ENCODE results near the gene PLA2G3.

PLA2G3 gene

DNA sequence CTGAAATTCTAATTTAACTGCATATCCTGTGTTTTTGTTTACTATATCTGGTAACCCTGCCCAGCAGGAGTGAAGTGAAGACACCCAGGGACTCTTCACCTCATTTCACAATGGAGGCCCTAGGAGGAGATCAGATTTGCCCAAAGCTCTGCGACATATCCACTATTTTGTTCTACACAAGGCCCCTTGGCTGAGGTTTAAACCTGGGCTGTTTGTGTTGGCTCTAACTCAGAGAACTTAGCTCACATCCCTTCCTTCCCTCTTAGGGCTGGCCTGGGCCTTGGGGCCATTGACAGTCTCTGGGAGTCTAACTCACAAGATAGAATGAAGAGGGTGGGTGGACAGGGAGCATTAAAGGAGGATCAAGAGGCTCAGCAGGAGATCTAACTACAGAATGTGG is 8.2 kb upstream of the PLA2G3 start:
- TF ChIP-seq, protein P1, sequence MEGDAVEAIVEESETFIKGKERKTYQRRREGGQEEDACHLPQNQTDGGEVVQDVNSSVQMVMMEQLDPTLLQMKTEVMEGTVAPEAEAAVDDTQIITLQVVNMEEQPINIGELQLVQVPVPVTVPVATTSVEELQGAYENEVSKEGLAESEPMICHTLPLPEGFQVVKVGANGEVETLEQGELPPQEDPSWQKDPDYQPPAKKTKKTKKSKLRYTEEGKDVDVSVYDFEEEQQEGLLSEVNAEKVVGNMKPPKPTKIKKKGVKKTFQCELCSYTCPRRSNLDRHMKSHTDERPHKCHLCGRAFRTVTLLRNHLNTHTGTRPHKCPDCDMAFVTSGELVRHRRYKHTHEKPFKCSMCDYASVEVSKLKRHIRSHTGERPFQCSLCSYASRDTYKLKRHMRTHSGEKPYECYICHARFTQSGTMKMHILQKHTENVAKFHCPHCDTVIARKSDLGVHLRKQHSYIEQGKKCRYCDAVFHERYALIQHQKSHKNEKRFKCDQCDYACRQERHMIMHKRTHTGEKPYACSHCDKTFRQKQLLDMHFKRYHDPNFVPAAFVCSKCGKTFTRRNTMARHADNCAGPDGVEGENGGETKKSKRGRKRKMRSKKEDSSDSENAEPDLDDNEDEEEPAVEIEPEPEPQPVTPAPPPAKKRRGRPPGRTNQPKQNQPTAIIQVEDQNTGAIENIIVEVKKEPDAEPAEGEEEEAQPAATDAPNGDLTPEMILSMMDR (IDR thresholded peaks at IDR 0.05; ENCODE audit: insufficient read depth, missing control alignments), result no peak
- DNase-seq (ENCODE audit: insufficient read length, low spot score) (no peak), FAIRE-seq (no peak)

DNA sequence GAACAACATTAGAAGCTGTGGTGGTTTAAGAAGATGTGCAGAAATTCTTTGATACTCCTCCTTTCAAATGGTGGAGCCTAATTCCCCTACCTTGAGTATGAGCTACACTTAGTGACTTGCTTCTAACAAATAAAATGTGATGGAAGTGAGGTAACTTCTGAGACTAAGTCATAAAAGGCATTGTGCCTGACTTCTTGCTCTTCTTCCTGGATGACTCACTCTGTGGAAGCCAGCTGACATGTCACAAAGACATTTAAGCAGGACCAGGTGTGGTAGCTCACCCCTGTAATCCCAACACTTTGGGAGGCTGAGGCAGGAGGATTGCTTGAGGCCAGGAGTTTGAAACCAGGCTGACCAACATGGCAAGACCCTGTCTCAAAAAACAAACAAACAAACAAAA is 3.9 kb upstream of the PLA2G3 start:
- FAIRE-seq (no peak), DNase-seq (ENCODE audit: insufficient read length, low spot score) (no peak)
- TF ChIP-seq, protein P1 (IDR thresholded peaks at IDR 0.05; ENCODE audit: insufficient read depth, missing control alignments), result no peak

DNA sequence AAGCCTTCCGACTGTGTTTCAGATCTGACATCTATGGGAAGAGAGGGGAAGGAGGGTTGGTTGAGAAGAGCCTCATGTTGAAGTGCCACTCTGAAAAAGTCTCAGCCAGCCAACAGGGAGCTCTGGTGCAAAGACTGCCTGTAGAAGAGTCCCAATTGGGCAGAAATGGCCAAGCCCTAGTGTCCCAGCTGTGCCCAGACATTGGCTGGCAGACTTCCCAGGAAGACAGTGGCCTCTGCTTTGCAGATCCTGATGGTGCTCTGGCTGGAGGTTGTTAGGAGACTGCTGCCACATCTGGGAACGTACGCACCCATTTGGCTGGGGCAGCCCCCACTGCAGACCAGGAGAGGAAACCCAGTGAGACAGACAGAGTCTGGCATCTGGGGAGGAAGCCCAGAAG is 3.2 kb upstream of the PLA2G3 start:
- TF ChIP-seq, protein P1 (IDR thresholded peaks at IDR 0.05; ENCODE audit: insufficient read depth, missing control alignments), result no peak
- no peak for DNase-seq (ENCODE audit: insufficient read length, low spot score)
- FAIRE-seq, result no peak

DNA sequence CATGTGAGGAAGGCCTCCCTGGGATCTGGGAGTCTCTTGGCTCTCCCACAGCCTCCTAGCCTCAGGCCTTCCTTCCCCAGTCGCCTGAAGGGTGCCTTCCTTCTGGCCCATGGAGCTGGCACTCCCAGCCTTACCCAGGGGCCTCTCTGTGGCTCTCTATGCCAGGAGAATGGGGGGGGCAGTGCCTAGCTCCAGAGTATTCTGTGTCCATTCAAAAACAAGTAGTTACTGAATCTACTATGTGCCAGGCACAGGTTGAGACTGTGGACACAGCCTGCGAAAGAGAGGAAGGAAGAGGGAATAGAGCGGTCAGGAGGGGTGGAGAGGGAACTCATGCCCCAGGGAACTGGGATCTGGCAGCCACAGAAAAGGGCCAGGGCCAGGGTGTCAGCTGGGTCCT is 2.7 kb upstream of the PLA2G3 start:
- TF ChIP-seq, protein P1 (IDR thresholded peaks at IDR 0.05; ENCODE audit: insufficient read depth, missing control alignments), result no peak
- DNase-seq (ENCODE audit: insufficient read length, low spot score), result no peak
- FAIRE-seq, result no peak

DNA sequence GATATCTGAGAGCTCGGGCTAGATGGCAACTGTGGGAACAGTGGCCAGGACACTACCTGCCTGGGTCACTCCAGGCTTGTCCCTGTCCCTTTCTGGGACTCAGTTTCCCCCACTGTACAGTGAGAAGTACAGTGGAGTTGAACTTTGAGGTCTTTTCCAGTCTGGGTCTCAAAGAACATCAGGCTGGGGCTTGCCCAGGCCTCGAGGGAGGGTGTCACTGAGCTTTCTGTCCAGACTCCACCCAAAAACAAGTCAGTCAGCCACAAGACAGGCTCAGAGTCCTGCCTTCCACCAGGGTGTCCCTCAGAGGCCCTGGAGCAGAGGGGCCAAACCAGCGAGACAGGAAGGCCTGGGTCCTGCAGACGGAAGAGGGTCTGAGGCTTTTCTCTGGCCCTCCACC is 2.0 kb upstream of the PLA2G3 start:
- no peak for DNase-seq (ENCODE audit: insufficient read length, low spot score)
- FAIRE-seq, result no peak
- TF ChIP-seq, protein P1 (IDR thresholded peaks at IDR 0.05; ENCODE audit: insufficient read depth, missing control alignments), result no peak

DNA sequence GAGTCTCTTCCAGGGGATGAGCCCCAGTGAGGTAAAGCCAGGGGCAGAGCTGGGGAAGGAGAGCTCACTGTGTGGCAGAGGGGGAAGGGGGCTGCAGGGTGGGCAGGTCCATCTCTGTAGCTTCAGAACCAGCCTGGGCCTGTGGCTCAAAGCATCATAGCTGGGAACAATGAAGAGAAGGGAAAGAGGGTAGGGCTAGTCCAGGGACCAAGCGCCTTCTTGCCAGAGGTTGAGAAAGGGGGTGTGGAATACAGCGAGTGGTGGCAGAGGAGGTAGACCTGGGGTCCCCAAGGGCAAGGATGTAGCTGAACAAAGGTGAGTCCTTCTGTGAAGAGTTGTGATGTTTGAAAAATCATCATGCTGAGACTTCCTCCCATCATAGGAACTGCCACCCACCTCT is 1.2 kb upstream of the PLA2G3 start:
- no peak for DNase-seq (ENCODE audit: insufficient read length, low spot score)
- no peak for FAIRE-seq
- TF ChIP-seq, protein P1 (IDR thresholded peaks at IDR 0.05; ENCODE audit: insufficient read depth, missing control alignments), result no peak

DNA sequence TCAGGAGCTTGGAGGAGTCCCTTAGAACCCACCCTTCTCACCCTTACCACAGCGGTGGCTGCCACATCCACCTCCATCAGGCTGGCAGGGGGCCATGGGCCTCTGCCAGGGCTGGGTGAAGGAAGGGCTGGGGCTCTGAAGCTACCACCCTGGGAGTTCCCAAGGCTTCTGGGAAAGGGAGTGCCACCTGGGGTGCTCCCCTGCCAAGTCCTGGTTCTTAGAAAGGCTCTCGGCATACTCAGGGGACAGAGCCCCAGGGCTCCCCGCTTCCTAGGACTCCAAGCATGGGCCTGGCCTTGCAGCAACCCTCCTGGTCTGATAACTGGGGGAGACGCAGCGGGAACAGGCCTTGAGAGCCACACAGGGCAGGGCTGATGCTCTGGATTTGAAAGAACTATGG is 438 bp upstream of the PLA2G3 start:
- no peak for FAIRE-seq
- DNase-seq (ENCODE audit: insufficient read length, low spot score), result no peak
- TF ChIP-seq, protein P1 (IDR thresholded peaks at IDR 0.05; ENCODE audit: insufficient read depth, missing control alignments), result no peak
